HG03135 (cell line): ENCODE measurements around the gene RNF145.
"Not testable (repeated sequence)": the region's sequence is repeated elsewhere in the genome, so short reads cannot be mapped to it uniquely, and the experiment has no call there.

Experiments
- ATAC-seq: cut with Tn5 transposase; IDR thresholded peaks from one replicate; pipeline ENCODE4 v1.9.1; 2021; ENCODE audit warnings: mild to moderate bottlenecking, moderate library complexity; ENCODE audit not compliant: unreplicated experiment

RNF145 gene

DNA sequence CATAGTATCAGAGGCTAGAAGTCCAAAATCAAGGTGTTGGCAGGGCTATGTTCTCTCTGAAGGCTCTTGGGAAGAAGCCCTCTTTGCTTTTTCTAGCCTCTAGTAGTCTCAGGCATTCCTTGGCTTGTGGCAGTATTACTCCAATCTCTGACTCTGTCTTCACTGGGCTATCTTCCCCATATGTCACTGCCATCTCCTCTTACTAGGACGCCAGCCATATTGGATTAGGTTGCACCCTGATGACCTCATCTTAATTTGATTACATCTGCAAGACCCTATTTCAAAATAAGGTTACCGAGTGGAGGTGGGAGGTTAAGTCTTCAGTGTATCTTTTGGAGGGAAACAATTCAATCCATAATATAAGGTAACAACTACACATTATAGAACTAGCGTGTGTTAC, 88.3 kb downstream of the RNF145 start:
- ATAC-seq, result no peak

DNA sequence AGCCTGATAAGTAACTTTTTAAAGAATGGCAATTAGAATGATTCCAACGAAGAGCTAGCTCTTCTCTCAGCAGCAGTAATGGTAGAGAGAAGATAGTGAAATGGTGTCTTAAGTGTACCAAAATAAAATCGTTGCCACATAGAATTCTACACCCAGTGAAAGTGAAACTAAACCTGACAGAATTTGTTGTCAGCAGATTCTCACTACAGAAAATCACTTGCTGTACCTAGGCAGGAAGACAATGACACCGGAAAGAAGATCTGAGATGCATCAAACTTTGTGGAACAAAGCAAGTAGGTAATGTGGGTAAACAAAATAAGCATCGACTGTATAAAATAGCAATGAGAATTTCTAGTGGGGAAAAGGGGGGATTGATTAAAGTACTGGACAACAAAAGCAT, 88.9 kb downstream of the RNF145 start:
- ATAC-seq, result no peak

DNA sequence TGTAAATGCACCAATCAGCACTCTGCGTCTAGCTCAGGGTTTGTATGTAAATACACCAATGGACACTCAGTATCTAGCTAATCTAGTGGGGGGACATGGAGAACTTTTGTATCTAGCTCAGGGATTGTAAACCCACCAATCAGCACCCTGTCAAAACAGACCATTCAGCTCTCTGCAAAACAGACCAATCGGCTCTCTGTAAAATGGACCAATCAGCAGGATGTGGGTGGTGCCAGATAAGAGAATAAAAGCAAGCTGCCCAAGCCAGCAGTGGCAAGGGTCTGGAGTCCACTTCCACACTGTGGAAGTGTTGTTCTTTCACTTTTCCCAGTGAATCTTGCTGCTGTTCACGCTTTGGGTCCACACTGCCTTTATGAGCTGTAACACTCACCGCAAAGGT, 89.5 kb downstream of the RNF145 start:
- ATAC-seq, result not testable (repeated sequence)

DNA sequence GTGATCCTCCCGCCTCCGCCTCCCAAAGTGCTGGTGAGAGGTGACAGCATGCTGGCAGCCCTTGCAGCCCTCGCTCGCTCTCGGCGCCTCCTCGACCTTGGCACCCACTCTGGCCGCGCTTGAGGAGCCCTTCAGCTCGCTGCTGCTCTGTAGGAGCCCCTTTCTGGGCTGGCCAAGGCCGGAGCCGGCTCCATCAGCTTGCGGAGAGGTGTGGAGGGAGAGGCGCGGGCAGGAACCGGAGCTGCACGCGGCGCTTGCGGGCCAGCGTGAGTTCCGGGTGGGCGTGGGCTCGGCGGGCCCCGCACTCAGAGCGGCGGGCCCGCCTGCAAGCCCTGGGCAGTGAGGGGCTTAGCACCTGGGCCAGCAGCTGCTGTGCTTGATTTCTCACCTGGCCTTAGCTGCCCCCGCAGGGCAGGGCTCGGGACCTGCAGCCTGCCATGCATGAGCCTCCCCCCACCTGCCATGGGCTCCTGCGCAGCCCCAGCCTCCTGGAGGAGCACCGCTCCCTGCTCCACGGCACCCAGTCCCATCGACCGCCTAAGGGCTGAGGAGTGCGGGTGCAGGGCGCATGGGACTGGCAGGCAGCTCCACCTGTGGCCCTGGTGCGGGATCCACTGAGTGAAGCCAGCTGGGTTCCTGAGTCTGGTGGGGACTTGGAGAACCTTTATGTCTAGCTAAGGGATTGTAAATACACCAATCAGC, 90.2 kb downstream of the RNF145 start:
- ATAC-seq, result not testable (repeated sequence)

DNA sequence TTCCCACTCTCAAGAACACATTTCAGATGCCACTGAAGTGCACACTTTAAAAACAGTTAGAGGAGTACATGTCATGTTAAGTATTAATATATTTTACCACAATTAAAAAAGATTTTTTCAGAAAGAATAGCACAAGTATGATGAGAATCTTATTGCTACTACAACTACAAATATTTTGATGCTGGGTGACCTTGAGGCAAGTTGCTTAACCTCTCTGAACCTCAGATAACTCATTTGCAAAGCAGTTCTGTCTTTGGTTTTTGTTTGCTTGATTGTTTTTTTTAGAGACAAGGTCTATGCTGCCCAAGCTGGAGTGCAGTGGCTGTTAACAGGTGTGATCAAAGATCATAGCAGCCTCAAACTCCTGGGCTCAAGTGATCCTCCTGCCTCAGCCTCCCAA, 95.9 kb downstream of the RNF145 start:
- ATAC-seq, result no peak

DNA sequence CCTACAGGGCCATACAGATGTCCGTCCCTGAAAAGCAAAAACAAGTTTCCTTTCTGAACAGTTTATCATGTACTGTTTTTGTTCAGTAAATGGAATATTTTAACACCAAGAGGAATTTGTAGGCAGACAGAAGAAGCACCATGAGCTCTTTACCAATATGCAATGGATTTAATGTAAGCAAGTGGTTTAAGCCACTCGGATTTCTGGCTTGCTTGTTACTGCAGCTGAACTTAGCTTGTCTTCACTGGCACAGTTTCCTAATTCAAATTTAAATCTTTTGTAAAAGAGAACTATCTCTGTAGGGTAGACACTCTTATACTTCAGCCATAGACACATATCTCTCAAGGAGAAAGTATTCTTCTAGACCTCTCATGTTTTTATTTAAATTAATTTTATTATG, 96.9 kb downstream of the RNF145 start:
- no peak for ATAC-seq
